Epithelial cell of esophagus (primary cell): ENCODE measurements around the gene PELI3.
"Not testable (repeated sequence)": the region's sequence is repeated elsewhere in the genome, so short reads cannot be mapped to it uniquely, and the experiment has no call there.

Experiments
- DNase-seq: peaks from one replicate; pipeline ENCODE4 v3.0.0; 2010; ENCODE audit warnings: low read depth
- H3K4me3 ChIP-seq: 2 replicates; pipeline ENCODE4 v1.5.1; 2011; ENCODE audit warnings: mild to moderate bottlenecking, low read length, control low read depth
- CTCF ChIP-seq: IDR thresholded peaks from 2 replicates; pipeline ENCODE4 v1.5.1; 2011; ENCODE audit warnings: low read depth, mild to moderate bottlenecking, low read length, control low read depth, inconsistent platforms; ENCODE audit not compliant: insufficient read depth; ENCODE audit errors: missing control alignments

PELI3 gene

GRCh38 chr11:66438504-66439466 lies 27.9 kb upstream of the PELI3 start, which contains the start of gene MRPL11:
Gene MRPL11 (minus strand): TSS chr11:66438848. CDS start chr11:66438754, 94 bp downstream.
- peak within 1 kb of the TSS; percentile 88 for H3K4me3 ChIP-seq
- peak; percentile 96 for DNase-seq
- peak; percentile 72 for TF ChIP-seq CTCF

GRCh38 chr11:66440101-66440939 lies 26.4 kb upstream of the PELI3 start:
- H3K4me3 ChIP-seq, DNase-seq: not testable (repeated sequence)

- H3K4me3 ChIP-seq, DNase-seq: not testable (repeated sequence)
These were observed 25.8 kb upstream of the PELI3 start for GRCh38 chr11:66440940-66441282.

DNA sequence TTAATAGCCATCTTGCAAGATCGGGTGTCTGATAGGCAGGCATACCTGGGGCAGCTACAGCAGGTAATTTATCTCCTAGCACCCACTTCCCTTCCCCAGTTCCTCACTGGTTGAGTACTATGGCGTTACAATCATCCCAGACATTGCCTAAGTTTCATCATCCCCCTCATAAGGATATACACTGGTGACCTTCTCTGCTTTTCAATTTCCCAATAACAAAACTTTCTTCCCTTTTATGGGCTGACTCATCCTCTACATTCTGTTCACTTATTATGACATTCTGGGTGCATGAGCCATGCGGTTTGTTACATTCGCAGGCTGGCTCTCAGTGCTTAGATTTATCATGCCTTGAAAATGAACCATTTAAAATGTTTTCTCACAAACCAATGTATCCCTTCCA lies 23.1 kb upstream of the PELI3 start:
- no peak overlapping the region for H3K4me3 ChIP-seq
- DNase-seq: peak; percentile 78
- TF ChIP-seq CTCF: no peak

DNA sequence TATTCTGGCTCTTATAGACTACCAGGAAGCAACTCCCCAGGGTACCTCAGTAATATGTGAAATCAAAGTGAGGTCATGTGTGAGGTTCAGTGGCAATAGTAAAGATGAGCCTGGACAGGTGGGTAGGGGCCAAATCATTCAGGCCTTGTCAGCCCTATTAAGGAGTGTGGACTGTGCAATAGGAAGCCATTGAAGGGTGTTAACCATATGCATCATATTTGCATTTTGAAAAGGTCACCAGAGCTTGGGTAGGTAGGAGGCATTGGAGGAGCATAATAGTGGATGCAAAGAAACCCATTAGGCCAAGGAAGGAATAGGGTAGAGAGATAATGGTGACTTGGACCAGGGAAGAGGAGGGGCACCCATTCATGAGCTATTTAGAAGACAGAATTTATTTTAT lies 19.7 kb upstream of the PELI3 start:
- no peak for TF ChIP-seq CTCF
- H3K4me3 ChIP-seq: no peak overlapping the region
- DNase-seq: no peak

DNA sequence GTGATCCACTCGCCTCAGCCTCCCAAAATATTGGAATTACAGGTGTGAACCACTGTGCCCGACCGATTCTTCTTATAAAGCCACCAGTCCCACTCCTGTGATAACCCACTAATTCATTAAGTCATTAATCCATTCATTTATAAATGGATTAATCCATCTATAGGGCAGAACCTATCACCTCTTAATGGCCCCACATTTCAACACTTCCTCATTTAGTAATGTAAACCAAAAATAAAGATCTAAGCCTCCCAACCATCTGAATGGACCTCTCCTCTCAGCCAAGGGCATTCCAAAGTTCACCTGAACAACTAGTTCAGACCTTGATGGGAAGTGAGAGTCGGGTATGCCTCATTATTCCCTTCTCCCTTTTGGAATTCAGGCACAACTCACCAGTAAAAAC lies 18.2 kb upstream of the PELI3 start:
- no peak overlapping the region for H3K4me3 ChIP-seq
- no peak for DNase-seq
- no peak for TF ChIP-seq CTCF

- H3K4me3 ChIP-seq: no peak overlapping the region
- TF ChIP-seq CTCF: no peak
- DNase-seq: no peak
These were observed 16.1 kb upstream of the PELI3 start for GRCh38 chr11:66450560-66450959.
